Measurements from ENCODE around the gene TFDP2. TPM values are rescaled to one million over a fixed set of nuclear protein-coding genes. Genes with fewer than 3 reads are reported as not detected.
"Not testable (repeated sequence)": the region's sequence is repeated elsewhere in the genome, so short reads cannot be mapped to it uniquely, and the experiment has no call there.

Gene TFDP2
- total RNA-seq, 1 donor from 2014 or later: 42.6 TPM

GRCh38 chr3:141930801-141931200, 218.5 kb downstream of the TFDP2 start:
- DNase-seq (ENCODE audit: low spot score): peak; percentile 64

- DNase-seq (ENCODE audit: low spot score): peak; percentile 22
These were observed 219.9 kb downstream of the TFDP2 start for GRCh38 chr3:141929341-141929995.

GRCh38 chr3:141928631-141929270, 220.6 kb downstream of the TFDP2 start:
- no peak for DNase-seq (ENCODE audit: low spot score)

- no peak for DNase-seq (ENCODE audit: low spot score)
These were observed 222.4 kb downstream of the TFDP2 start for GRCh38 chr3:141926929-141927328.

- not testable (repeated sequence) for DNase-seq (ENCODE audit: low spot score)
These were observed 223.7 kb downstream of the TFDP2 start for GRCh38 chr3:141925677-141926076.

- no peak for DNase-seq (ENCODE audit: low spot score)
These were observed 228.0 kb downstream of the TFDP2 start for GRCh38 chr3:141921316-141921715.

- no peak for DNase-seq (ENCODE audit: low spot score)
These were observed 228.6 kb downstream of the TFDP2 start for GRCh38 chr3:141920701-141921100.

GRCh38 chr3:141915766-141916165, 233.6 kb downstream of the TFDP2 start:
- DNase-seq (ENCODE audit: low spot score): no peak

- DNase-seq (ENCODE audit: low spot score): no peak
These were observed 234.3 kb downstream of the TFDP2 start for GRCh38 chr3:141915016-141915415.

- no peak for DNase-seq (ENCODE audit: low spot score)
These were observed 235.0 kb downstream of the TFDP2 start for GRCh38 chr3:141914311-141914710.

GRCh38 chr3:141913150-141913811, 236.1 kb downstream of the TFDP2 start:
- DNase-seq (ENCODE audit: low spot score): no peak

- not testable (repeated sequence) for DNase-seq (ENCODE audit: low spot score)
These were observed 239.4 kb downstream of the TFDP2 start for GRCh38 chr3:141909986-141910385.

- no peak for DNase-seq (ENCODE audit: low spot score)
These were observed 239.9 kb downstream of the TFDP2 start for GRCh38 chr3:141909408-141909807.

GRCh38 chr3:141905129-141905528, 244.2 kb downstream of the TFDP2 start:
- no peak for DNase-seq (ENCODE audit: low spot score)

- no peak for DNase-seq (ENCODE audit: low spot score)
These were observed 245.1 kb downstream of the TFDP2 start for GRCh38 chr3:141904203-141904602.

- DNase-seq (ENCODE audit: low spot score): no peak
These were observed 247.4 kb downstream of the TFDP2 start for GRCh38 chr3:141901914-141902313.

- DNase-seq (ENCODE audit: low spot score): no peak
These were observed 249.0 kb downstream of the TFDP2 start for GRCh38 chr3:141900343-141900742.

GRCh38 chr3:141898908-141899307, 250.4 kb downstream of the TFDP2 start:
- no peak for DNase-seq (ENCODE audit: low spot score)

GRCh38 chr3:141895731-141896130, 253.6 kb downstream of the TFDP2 start:
- no peak for DNase-seq (ENCODE audit: low spot score)

GRCh38 chr3:141894524-141895176, 254.7 kb downstream of the TFDP2 start:
- no peak for DNase-seq (ENCODE audit: low spot score)

All from mesenteric fat pad (tissue), 1 donor.